H9 (cell line): Measurements from ENCODE around the gene PTPRN2. TPM values are rescaled to one million over a fixed set of nuclear protein-coding genes. Genes with fewer than 3 reads are reported as not detected.

Source experiments
- DNase-seq: peaks from one replicate; pipeline ENCODE4 v3.0.0-alpha.2; 2017
- H2AFZ ChIP-seq: one replicate; pipeline ENCODE4 v1.6.1; 2013; ENCODE audit warnings: mild to moderate bottlenecking, low read length, control low read depth, moderate library complexity
- H2AK5ac ChIP-seq: 2 replicates; pipeline ENCODE4 v1.6.1; 2013; ENCODE audit warnings: low read length, control low read depth, mixed read lengths; ENCODE audit not compliant: insufficient read length
- H2BK120ac ChIP-seq: one replicate; pipeline ENCODE4 v1.6.1; 2013; ENCODE audit warnings: low read depth, mild to moderate bottlenecking, low read length, control low read depth, inconsistent platforms; ENCODE audit not compliant: poor library complexity, severe bottlenecking
- H2BK12ac ChIP-seq: 2 replicates; pipeline ENCODE4 v1.6.1; 2013; ENCODE audit warnings: low read length, control low read depth, mixed read lengths, low read depth; ENCODE audit not compliant: insufficient read length
- H2BK15ac ChIP-seq: 2 replicates; pipeline ENCODE4 v1.6.1; 2013; ENCODE audit warnings: low read depth, low read length, control low read depth
- H2BK20ac ChIP-seq: one replicate; pipeline ENCODE4 v1.6.1; 2013; ENCODE audit warnings: low read depth, mild to moderate bottlenecking, low read length, control low read depth, inconsistent platforms; ENCODE audit not compliant: poor library complexity, severe bottlenecking
- H2BK5ac ChIP-seq: 2 replicates; pipeline ENCODE4 v1.6.1; 2013; ENCODE audit warnings: low read length, control low read depth, mixed read lengths; ENCODE audit not compliant: insufficient read length
- H3K14ac ChIP-seq: 2 replicates; pipeline ENCODE4 v1.6.1; 2013; ENCODE audit warnings: low read length, control low read depth; ENCODE audit not compliant: insufficient read depth
- H3K18ac ChIP-seq: 2 replicates; pipeline ENCODE4 v1.6.1; 2013; ENCODE audit warnings: low read depth, mild to moderate bottlenecking, mixed read lengths, low read length, control low read depth; ENCODE audit not compliant: insufficient read length
- H3K23ac ChIP-seq: 2 replicates; pipeline ENCODE4 v1.6.1; 2013; ENCODE audit warnings: low read length, control low read depth, mixed read lengths, low read depth; ENCODE audit not compliant: insufficient read length
- H3K23me2 ChIP-seq: 2 replicates; pipeline ENCODE4 v1.6.1; 2013; ENCODE audit warnings: low read depth, mild to moderate bottlenecking, mixed read lengths, low read length, control low read depth; ENCODE audit not compliant: insufficient read length, poor library complexity, severe bottlenecking
- H3K27ac ChIP-seq: 2 replicates; pipeline ENCODE4 v1.5.1; 2013; ENCODE audit warnings: low read length, control low read depth, mixed read lengths, low read depth; ENCODE audit not compliant: insufficient read length
- H3K27me3 ChIP-seq: 2 replicates; pipeline ENCODE4 v1.6.1; 2013; ENCODE audit warnings: low read length, control low read depth, inconsistent platforms; ENCODE audit not compliant: insufficient read depth
- H3K4ac ChIP-seq: 2 replicates; pipeline ENCODE4 v1.6.1; 2013; ENCODE audit warnings: low read depth, mild to moderate bottlenecking, control low read depth, inconsistent platforms, low read length, moderate library complexity
- H3K4me1 ChIP-seq: 2 replicates; pipeline ENCODE4 v1.6.1; 2013; ENCODE audit warnings: low read length, control low read depth, inconsistent platforms; ENCODE audit not compliant: insufficient read depth
- H3K4me2 ChIP-seq: 2 replicates; pipeline ENCODE4 v1.6.1; 2013; ENCODE audit warnings: low read length, control low read depth, mixed read lengths; ENCODE audit not compliant: insufficient read length, insufficient read depth
- H3K56ac ChIP-seq: 2 replicates; pipeline ENCODE4 v1.6.1; 2013; ENCODE audit warnings: low read depth, mild to moderate bottlenecking, mixed read lengths, low read length, control low read depth; ENCODE audit not compliant: insufficient read length
- H3K79me1 ChIP-seq: 2 replicates; pipeline ENCODE4 v1.6.1; 2013; ENCODE audit warnings: low read depth, mild to moderate bottlenecking, moderate library complexity, low read length, control low read depth, inconsistent platforms; ENCODE audit not compliant: insufficient read depth, poor library complexity, severe bottlenecking
- H3K79me2 ChIP-seq: 2 replicates; pipeline ENCODE4 v1.6.1; 2013; ENCODE audit warnings: low read length, control low read depth, inconsistent platforms; ENCODE audit not compliant: insufficient read depth
- H3K9ac ChIP-seq: 2 replicates; pipeline ENCODE4 v1.6.1; 2013; ENCODE audit warnings: low read length, control low read depth, mixed read lengths; ENCODE audit not compliant: insufficient read length; ENCODE audit errors: extremely low read depth
- H3K9me3 ChIP-seq: one replicate; pipeline ENCODE4 v1.6.1; 2013; ENCODE audit warnings: low read depth, low read length, inconsistent platforms; ENCODE audit not compliant: control insufficient read depth
- H3T11ph ChIP-seq: one replicate; pipeline ENCODE4 v1.6.1; 2013; ENCODE audit warnings: mild to moderate bottlenecking, low read length, control low read depth, inconsistent platforms
- H4K20me1 ChIP-seq: one replicate; pipeline ENCODE4 v1.6.1; 2013; ENCODE audit not compliant: control insufficient read depth, insufficient read length, insufficient read depth
- H4K5ac ChIP-seq: 2 replicates; pipeline ENCODE4 v1.6.1; 2013; ENCODE audit warnings: low read depth, mild to moderate bottlenecking, mixed read lengths, low read length, control low read depth; ENCODE audit not compliant: insufficient read length
- H4K8ac ChIP-seq: replicated peaks from 2 replicates; pipeline ENCODE4 v1.6.1; 2013; ENCODE audit warnings: low read length, control low read depth, mixed read lengths, low read depth; ENCODE audit not compliant: insufficient read length
- H4K91ac ChIP-seq: 2 replicates; pipeline ENCODE4 v1.6.1; 2013; ENCODE audit warnings: low read depth, mild to moderate bottlenecking, moderate library complexity, mixed read lengths, low read length, control low read depth; ENCODE audit not compliant: insufficient read length
- H3K27ac Mint-ChIP-seq, 3 experiments: 2 replicates in 2 of 3; 3 replicates in 1 of 3; pipeline ENCODE4 v1.8.0; 2020 to 2021; ENCODE audit warnings: mixed read lengths in 3 of 3, mild to moderate bottlenecking in 1 of 3, moderate library complexity in 1 of 3
- H3K27me3 Mint-ChIP-seq: 2 replicates; pipeline ENCODE4 v1.8.0; 2021; ENCODE audit warnings: low read depth, mild to moderate bottlenecking, moderate library complexity, mixed read lengths
- H3K36me3 Mint-ChIP-seq, 3 experiments: 2 replicates in 2 of 3; 3 replicates in 1 of 3; pipeline ENCODE4 v1.8.0; 2020 to 2021; ENCODE audit warnings: low read depth in 3 of 3, mixed read lengths in 3 of 3; ENCODE audit not compliant: insufficient read depth in 1 of 3
- H3K4me1 Mint-ChIP-seq, 2 experiments: 2 replicates each; pipeline ENCODE4 v1.8.0; 2020; ENCODE audit warnings: mixed read lengths in 2 of 2
- H3K4me3 Mint-ChIP-seq, 2 experiments: 2 replicates in 1 of 2; 3 replicates in 1 of 2; pipeline ENCODE4 v1.8.0; 2020 to 2021; ENCODE audit warnings: mild to moderate bottlenecking in 2 of 2, mixed read lengths in 2 of 2, moderate library complexity in 1 of 2
- H3K9me3 Mint-ChIP-seq, 2 experiments: 2 replicates in 1 of 2; 3 replicates in 1 of 2; pipeline ENCODE4 v1.8.0; 2020; ENCODE audit warnings: mild to moderate bottlenecking in 2 of 2, mixed read lengths in 2 of 2, moderate library complexity in 1 of 2
- CTCF ChIP-seq: fragments of 200-600 bp; sonication (generic); conservative IDR thresholded peaks from 3 replicates; pipeline ENCODE4 v1.8.0; 2021; ENCODE audit warnings: antibody characterized with exemption, mild to moderate bottlenecking
- WGBS: extraction: QIAGEN DNeasy Blood & Tissue Kit; methylation state at CpG from one replicate; pipeline ENCODE4 v1.1.7; 2013; ENCODE audit warnings: missing lambda C conversion rate, low lambda C conversion rate, mixed read lengths; ENCODE audit not compliant: insufficient read length; ENCODE audit errors: extremely low coverage; 5-methylcytosine and 5-hydroxymethylcytosine counted together
- total RNA-seq: library from RNA; stranded (reverse); gene quantifications from 2 replicates; pipeline ENCODE4 v1.2.1, GENCODE V29; 2021

Gene PTPRN2
- total RNA-seq, 1 experiment from 2014 or later = 5.2 TPM

- no CpG with 5 or more reads among the region's 24 CpGs for WGBS
- no peaks in the 10 kb centered on the region for H3K9me3 ChIP-seq
- no peak overlapping the region for H3K4ac ChIP-seq
- peak; percentile 13 for DNase-seq
- no peak for TF ChIP-seq CTCF
- no peak overlapping the region for H2BK15ac ChIP-seq
- H3K79me2 ChIP-seq = no peaks in the 10 kb centered on the region
- no peak overlapping the region for H3K23ac ChIP-seq
- Mint-ChIP-seq H3K27me3 (no peaks in the 10 kb centered on the region), H3K4me1 (peaks cover 0 to 3% of the 10 kb centered on the region in 2 experiments; a peak in 1 of 4 replicates), H3K9me3 (no peaks in the 10 kb centered on the region; a peak in 1 of 5 replicates), H3K36me3 (peaks cover 0 to 2% (median 0%) of the 10 kb centered on the region in 3 experiments; a peak in 2 of 7 replicates), H3K4me3 (no peak overlapping the region), H3K27ac (peak overlapping the region in 1 of 3 experiments; percentile 24; a peak in 1 of 7 replicates)
- no peak overlapping the region for H2BK12ac ChIP-seq
- no peak overlapping the region for H4K5ac ChIP-seq
- no peak overlapping the region for H3K27ac ChIP-seq
- no peak overlapping the region for H3K4me2 ChIP-seq
- no peaks in the 10 kb centered on the region for H4K20me1 ChIP-seq
- H3K56ac ChIP-seq = no peak overlapping the region
- no peak overlapping the region for H2AFZ ChIP-seq
- H3K9ac ChIP-seq = no peak overlapping the region
- no peak overlapping the region for H3K14ac ChIP-seq
- H2AK5ac ChIP-seq = no peak overlapping the region
- H3K18ac ChIP-seq = no peak overlapping the region
- no peaks in the 10 kb centered on the region for H3K27me3 ChIP-seq
- H2BK5ac ChIP-seq = no peak overlapping the region
- H3T11ph ChIP-seq = no peak overlapping the region
- no peak overlapping the region for H4K8ac ChIP-seq
- H3K23me2 ChIP-seq = no peaks in the 10 kb centered on the region
- H3K4me1 ChIP-seq = no peaks in the 10 kb centered on the region
- H2BK20ac ChIP-seq = no peak overlapping the region
- no peak overlapping the region for H2BK120ac ChIP-seq
- no peak overlapping the region for H4K91ac ChIP-seq
- H3K79me1 ChIP-seq = no peaks in the 10 kb centered on the region
Observed at GRCh38 chr7:158246272-158246959, 341.2 kb downstream of the PTPRN2 start.
